Measurements from ENCODE around the gene TDO2.

The TDO2 gene

GRCh38 chr4:155941085-155941790 lies 37.7 kb downstream of the TDO2 start:
- no peaks in the 10 kb centered on the region for H3K27me3 Mint-ChIP-seq (ENCODE audit: low read depth)
- TF ChIP-seq, protein P1, sequence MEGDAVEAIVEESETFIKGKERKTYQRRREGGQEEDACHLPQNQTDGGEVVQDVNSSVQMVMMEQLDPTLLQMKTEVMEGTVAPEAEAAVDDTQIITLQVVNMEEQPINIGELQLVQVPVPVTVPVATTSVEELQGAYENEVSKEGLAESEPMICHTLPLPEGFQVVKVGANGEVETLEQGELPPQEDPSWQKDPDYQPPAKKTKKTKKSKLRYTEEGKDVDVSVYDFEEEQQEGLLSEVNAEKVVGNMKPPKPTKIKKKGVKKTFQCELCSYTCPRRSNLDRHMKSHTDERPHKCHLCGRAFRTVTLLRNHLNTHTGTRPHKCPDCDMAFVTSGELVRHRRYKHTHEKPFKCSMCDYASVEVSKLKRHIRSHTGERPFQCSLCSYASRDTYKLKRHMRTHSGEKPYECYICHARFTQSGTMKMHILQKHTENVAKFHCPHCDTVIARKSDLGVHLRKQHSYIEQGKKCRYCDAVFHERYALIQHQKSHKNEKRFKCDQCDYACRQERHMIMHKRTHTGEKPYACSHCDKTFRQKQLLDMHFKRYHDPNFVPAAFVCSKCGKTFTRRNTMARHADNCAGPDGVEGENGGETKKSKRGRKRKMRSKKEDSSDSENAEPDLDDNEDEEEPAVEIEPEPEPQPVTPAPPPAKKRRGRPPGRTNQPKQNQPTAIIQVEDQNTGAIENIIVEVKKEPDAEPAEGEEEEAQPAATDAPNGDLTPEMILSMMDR (IDR thresholded peaks at IDR 0.05; ENCODE audit: unreplicated experiment in 3 of 3) = no peak
- no peaks in the 10 kb centered on the region for H3K36me3 Mint-ChIP-seq (ENCODE audit: low read depth)
- peaks cover 5% of the 10 kb centered on the region for H3K4me1 Mint-ChIP-seq
- no peaks in the 10 kb centered on the region for H3K9me3 Mint-ChIP-seq
- no peak overlapping the region for H3K4me3 Mint-ChIP-seq
- no peak overlapping the region for H3K27ac Mint-ChIP-seq

DNA sequence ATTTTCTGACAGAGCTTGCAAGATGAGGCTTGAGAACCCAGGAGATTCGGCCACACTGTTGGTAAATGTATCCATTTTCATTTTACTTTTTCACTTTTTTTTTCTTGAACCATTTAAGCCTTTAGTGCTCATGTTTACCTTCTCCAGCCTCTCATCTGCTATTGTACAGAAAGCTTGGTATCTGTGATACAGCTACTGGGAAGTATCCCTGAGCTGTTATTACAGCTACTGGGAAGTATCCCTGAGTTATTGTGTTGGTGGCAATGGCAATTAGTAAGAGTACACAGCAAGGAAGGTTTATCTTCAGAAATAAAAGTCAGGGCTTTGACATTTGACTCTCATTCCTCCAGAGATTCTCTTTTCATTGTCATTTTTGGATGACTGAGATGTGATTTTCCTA lies 38.3 kb downstream of the TDO2 start:
- H3K27me3 Mint-ChIP-seq (ENCODE audit: low read depth) = no peaks in the 10 kb centered on the region
- H3K4me3 Mint-ChIP-seq = no peak overlapping the region

GRCh38 chr4:155943605-155944291 lies 40.3 kb downstream of the TDO2 start:
- Mint-ChIP-seq H3K9me3 (no peaks in the 10 kb centered on the region), H3K27ac (no peak overlapping the region), H3K4me3 (no peak overlapping the region), H3K36me3 (ENCODE audit: low read depth) (no peaks in the 10 kb centered on the region), H3K4me1 (no peaks in the 10 kb centered on the region), H3K27me3 (ENCODE audit: low read depth) (no peaks in the 10 kb centered on the region)
- TF ChIP-seq, protein P1 (IDR thresholded peaks at IDR 0.05; ENCODE audit: unreplicated experiment in 3 of 3) = no peak

More for the DNA sequence above, 38.3 kb downstream of the TDO2 start:
- TF ChIP-seq, protein P1 (IDR thresholded peaks at IDR 0.05; ENCODE audit: unreplicated experiment in 3 of 3) = no peak
- Mint-ChIP-seq H3K27ac (no peak overlapping the region), H3K36me3 (ENCODE audit: low read depth) (no peaks in the 10 kb centered on the region), H3K4me1 (no peaks in the 10 kb centered on the region), H3K9me3 (no peaks in the 10 kb centered on the region)

- Mint-ChIP-seq H3K27ac (no peak overlapping the region), H3K36me3 (ENCODE audit: low read depth) (no peaks in the 10 kb centered on the region), H3K9me3 (no peaks in the 10 kb centered on the region), H3K4me3 (no peak overlapping the region), H3K4me1 (no peaks in the 10 kb centered on the region), H3K27me3 (ENCODE audit: low read depth) (no peaks in the 10 kb centered on the region)
- TF ChIP-seq, protein P1 (IDR thresholded peaks at IDR 0.05; ENCODE audit: unreplicated experiment in 3 of 3) = no peak
Measured at GRCh38 chr4:155944516-155944915, 41.0 kb downstream of the TDO2 start.

DNA sequence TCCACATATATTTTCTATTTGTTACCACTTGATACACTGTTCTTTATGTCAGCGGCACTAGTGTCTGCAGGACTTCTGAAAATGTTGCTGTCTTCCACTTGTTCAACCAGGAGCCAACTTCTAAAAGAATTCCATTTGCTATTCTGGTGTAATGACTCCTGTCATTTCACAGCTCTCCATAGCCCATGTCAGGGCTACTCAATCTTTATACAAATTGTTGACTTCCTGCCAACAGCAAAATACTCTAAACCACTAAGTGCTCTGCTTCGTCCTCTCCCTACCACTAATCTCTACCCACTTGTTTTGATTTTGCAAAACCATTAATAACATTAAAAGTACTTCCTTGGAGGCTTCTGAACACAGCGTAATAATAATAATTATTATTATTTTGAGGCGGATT lies 43.0 kb downstream of the TDO2 start:
- H3K27me3 Mint-ChIP-seq (ENCODE audit: low read depth) = no peaks in the 10 kb centered on the region
- no peaks in the 10 kb centered on the region for H3K4me1 Mint-ChIP-seq
- H3K36me3 Mint-ChIP-seq (ENCODE audit: low read depth) = no peaks in the 10 kb centered on the region
- TF ChIP-seq, protein P1 (IDR thresholded peaks at IDR 0.05; ENCODE audit: unreplicated experiment in 3 of 3) = no peak
- no peak overlapping the region for H3K4me3 Mint-ChIP-seq
- H3K9me3 Mint-ChIP-seq = no peaks in the 10 kb centered on the region
- no peak overlapping the region for H3K27ac Mint-ChIP-seq

DNA sequence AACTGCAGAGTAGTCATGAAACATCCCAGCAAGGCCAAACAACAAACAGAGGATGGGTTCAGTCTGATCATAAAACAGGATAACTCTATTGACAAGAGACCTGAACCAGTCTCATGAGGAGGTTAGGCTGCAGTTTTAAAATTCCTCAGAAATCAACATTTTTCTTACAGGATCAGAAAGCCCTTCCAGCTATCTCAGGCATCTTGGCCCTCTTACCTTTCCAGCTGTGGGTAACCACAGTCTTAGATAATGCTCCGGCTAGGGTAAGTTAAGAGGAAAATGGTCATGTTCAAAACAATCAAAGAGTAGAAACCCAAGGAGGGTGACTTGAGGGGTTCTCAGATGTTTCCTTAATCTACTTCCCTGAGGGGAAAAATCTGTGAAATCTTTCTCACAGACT lies 45.0 kb downstream of the TDO2 start:
- no peak overlapping the region for H3K27ac Mint-ChIP-seq

More for the DNA sequence above, 45.0 kb downstream of the TDO2 start:
- Mint-ChIP-seq H3K27me3 (ENCODE audit: low read depth) (no peaks in the 10 kb centered on the region), H3K4me3 (no peak overlapping the region), H3K9me3 (no peaks in the 10 kb centered on the region), H3K36me3 (ENCODE audit: low read depth) (no peaks in the 10 kb centered on the region), H3K4me1 (peaks cover 9% of the 10 kb centered on the region)
- TF ChIP-seq, protein P1 (IDR thresholded peaks at IDR 0.05; ENCODE audit: unreplicated experiment in 3 of 3) = no peak

All from nephron (organoid).